ENCODE results near the gene PTPRN2. TPM values are rescaled to one million over a fixed set of nuclear protein-coding genes. Genes with fewer than 3 reads are reported as not detected.

PTPRN2 gene
- total RNA-seq, 1 experiment from 2014 or later = 1.1 TPM

GRCh38 chr7:158065340-158065739, 522.3 kb downstream of the PTPRN2 start:
- intact Hi-C loops (cut with micrococcal nuclease; ENCODE audit: unreplicated experiment) = no loop called here
- BruUV-seq (replicated peaks) = no TSS peak
- Histone ChIP-seq H3K4me1 (ENCODE audit: control insufficient read depth, insufficient read depth, low read length) (no peaks in the 10 kb centered on the region), H3K27me3 (ENCODE audit: control insufficient read depth, insufficient read depth, low read length) (no peaks in the 10 kb centered on the region), H3K9me3 (ENCODE audit: control insufficient read depth, insufficient read depth, low read depth, low read length) (no peaks in the 10 kb centered on the region), H3K36me3 (ENCODE audit: control insufficient read depth, insufficient read depth, low read length) (no peaks in the 10 kb centered on the region), H3K27ac (ENCODE audit: low read length) (no peak overlapping the region), H3K4me3 (ENCODE audit: low read depth in 2 of 2, low read length in 2 of 2) (no peak overlapping the region)
- in situ Hi-C loops (cut with HindIII; ENCODE audit: low pct_unique_long_range_greater_than_20kb, low sequenced_read_pairs) = no loop called here
- ChIA-PET CTCF (no interaction called here), POLR2A (no interaction called here)
- ATAC-seq (no peak), DNase-seq (ENCODE audit: low read depth, low spot score) (no peak)
- TF ChIP-seq SIN3A (IDR thresholded peaks at IDR 0.05; ENCODE audit: borderline replicate concordance, insufficient read depth, low read depth, low read length) (no peak), TCF7L2 (IDR thresholded peaks at IDR 0.05; ENCODE audit: low read depth, low read length) (no peak), POLR2AphosphoS5 (IDR thresholded peaks at IDR 0.05; ENCODE audit: low read depth, low read length) (no peak), REST (IDR thresholded peaks at IDR 0.05; ENCODE audit: insufficient read depth in 1 of 2, low read depth in 2 of 2, low read length in 1 of 2) (no peak)
- TF ChIP-seq, protein P1, sequence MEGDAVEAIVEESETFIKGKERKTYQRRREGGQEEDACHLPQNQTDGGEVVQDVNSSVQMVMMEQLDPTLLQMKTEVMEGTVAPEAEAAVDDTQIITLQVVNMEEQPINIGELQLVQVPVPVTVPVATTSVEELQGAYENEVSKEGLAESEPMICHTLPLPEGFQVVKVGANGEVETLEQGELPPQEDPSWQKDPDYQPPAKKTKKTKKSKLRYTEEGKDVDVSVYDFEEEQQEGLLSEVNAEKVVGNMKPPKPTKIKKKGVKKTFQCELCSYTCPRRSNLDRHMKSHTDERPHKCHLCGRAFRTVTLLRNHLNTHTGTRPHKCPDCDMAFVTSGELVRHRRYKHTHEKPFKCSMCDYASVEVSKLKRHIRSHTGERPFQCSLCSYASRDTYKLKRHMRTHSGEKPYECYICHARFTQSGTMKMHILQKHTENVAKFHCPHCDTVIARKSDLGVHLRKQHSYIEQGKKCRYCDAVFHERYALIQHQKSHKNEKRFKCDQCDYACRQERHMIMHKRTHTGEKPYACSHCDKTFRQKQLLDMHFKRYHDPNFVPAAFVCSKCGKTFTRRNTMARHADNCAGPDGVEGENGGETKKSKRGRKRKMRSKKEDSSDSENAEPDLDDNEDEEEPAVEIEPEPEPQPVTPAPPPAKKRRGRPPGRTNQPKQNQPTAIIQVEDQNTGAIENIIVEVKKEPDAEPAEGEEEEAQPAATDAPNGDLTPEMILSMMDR (IDR thresholded peaks at IDR 0.05) = no peak

- H3K4me1 ChIP-seq (ENCODE audit: control insufficient read depth, insufficient read depth, low read length) = no peaks in the 10 kb centered on the region
- intact Hi-C loops (cut with micrococcal nuclease; ENCODE audit: unreplicated experiment) (no loop called here), in situ Hi-C loops (cut with HindIII; ENCODE audit: low pct_unique_long_range_greater_than_20kb, low sequenced_read_pairs) (no loop called here)
- H3K9me3 ChIP-seq (ENCODE audit: control insufficient read depth, insufficient read depth, low read depth, low read length) = no peaks in the 10 kb centered on the region
- H3K4me3 ChIP-seq (ENCODE audit: low read depth in 2 of 2, low read length in 2 of 2) = no peak overlapping the region
- no peak for ATAC-seq
- H3K27ac ChIP-seq (ENCODE audit: low read length) = no peak overlapping the region
- TF ChIP-seq TCF7L2 (IDR thresholded peaks at IDR 0.05; ENCODE audit: low read depth, low read length) (no peak), SIN3A (IDR thresholded peaks at IDR 0.05; ENCODE audit: borderline replicate concordance, insufficient read depth, low read depth, low read length) (no peak), POLR2AphosphoS5 (IDR thresholded peaks at IDR 0.05; ENCODE audit: low read depth, low read length) (no peak), REST (IDR thresholded peaks at IDR 0.05; ENCODE audit: insufficient read depth in 1 of 2, low read depth in 2 of 2, low read length in 1 of 2) (no peak)
- TF ChIP-seq, protein P1 (IDR thresholded peaks at IDR 0.05) = no peak
- no peak for DNase-seq (ENCODE audit: low read depth, low spot score)
- H3K36me3 ChIP-seq (ENCODE audit: control insufficient read depth, insufficient read depth, low read length) = no peaks in the 10 kb centered on the region
- H3K27me3 ChIP-seq (ENCODE audit: control insufficient read depth, insufficient read depth, low read length) = no peaks in the 10 kb centered on the region
- no TSS peak for BruUV-seq (replicated peaks)
- ChIA-PET POLR2A (no interaction called here), CTCF (no interaction called here)
These were observed 523.0 kb downstream of the PTPRN2 start for GRCh38 chr7:158064631-158065030.
